Measurements from ENCODE around the gene MYF6. TPM values are rescaled to one million over a fixed set of nuclear protein-coding genes. Genes with fewer than 3 reads are reported as not detected.

Gene MYF6
- total and polyA plus RNA-seq, 2 of the 8 experiments (the other 6 are each of a cell fraction or from before 2014, with no cell fraction given) = 0.39 TPM; not detected in 1

GRCh38 chr12:80677994-80678393 is 29.4 kb upstream of the MYF6 start:
- H3K36me3 ChIP-seq (ENCODE audit: control insufficient read depth in 2 of 4, insufficient read depth in 4 of 4, low read length in 3 of 4) = no peaks in the 10 kb centered on the region
- no peaks in the 10 kb centered on the region for H3K9me3 ChIP-seq (ENCODE audit: insufficient read depth in 2 of 2, low read depth in 1 of 2, low read length in 1 of 2)
- H3K23ac ChIP-seq (ENCODE audit: insufficient read length) = no peak overlapping the region
- H3K4me3 ChIP-seq (ENCODE audit: extremely low read depth in 1 of 4, insufficient read depth in 2 of 4, low read depth in 3 of 4, low read length in 4 of 4) = no peak overlapping the region
- H3K23me2 ChIP-seq (ENCODE audit: low read depth, low read length) = no peaks in the 10 kb centered on the region
- 87% methylated on average over 1 of the region's 1 CpG; no CpG with 5 or more reads in 1 of the 2 experiments for WGBS, 2 experiments (ENCODE audit: extremely low coverage in 1 of 2, insufficient coverage in 1 of 2, insufficient read length in 1 of 2, insufficient replicate concordance in 2 of 2, low coverage in 1 of 2, low lambda C conversion rate in 2 of 2, missing lambda C conversion rate in 1 of 2)
- no peaks in the 10 kb centered on the region for H3K27me3 ChIP-seq (replicated peaks in 1 of 4; ENCODE audit: control insufficient read depth in 3 of 4, extremely low read depth in 1 of 4, insufficient read depth in 3 of 4, low read length in 3 of 4)
- H2BK12ac ChIP-seq (ENCODE audit: low read depth, low read length) = no peak overlapping the region
- no peaks in the 10 kb centered on the region for H4K20me1 ChIP-seq (replicated peaks in 1 of 2; ENCODE audit: control insufficient read depth in 1 of 2, insufficient read depth in 2 of 2, low read length in 2 of 2)
- H3K14ac ChIP-seq (ENCODE audit: insufficient read length) = no peak overlapping the region
- no peak overlapping the region for H3K27ac ChIP-seq (ENCODE audit: low read depth, low read length)
- no peaks in the 10 kb centered on the region for H3K79me2 ChIP-seq (ENCODE audit: control insufficient read depth in 1 of 2, insufficient read depth in 2 of 2, low read length in 2 of 2)
- H3K4ac ChIP-seq (replicated peaks; ENCODE audit: insufficient read length, low read depth, low read length) = no peak overlapping the region
- no peak overlapping the region for H2AK5ac ChIP-seq (ENCODE audit: low read depth, low read length)
- H2AFZ ChIP-seq (ENCODE audit: low read length) = no peak overlapping the region
- DNase-seq (ENCODE audit: low read depth in 1 of 2, low spot score in 2 of 2) (no peak), FAIRE-seq (no peak)
- no peak overlapping the region for H3K56ac ChIP-seq (replicated peaks; ENCODE audit: insufficient read length, low read depth, low read length)
- no peak overlapping the region for H3K9ac ChIP-seq (replicated peaks in 1 of 4; ENCODE audit: extremely low read depth in 1 of 4, low read depth in 3 of 4, low read length in 3 of 4)
- no peak overlapping the region for H3K18ac ChIP-seq (ENCODE audit: extremely low read depth, low read length)
- no peak overlapping the region for H4K8ac ChIP-seq (ENCODE audit: extremely low read depth, insufficient read depth, low read length)
- H4K5ac ChIP-seq (ENCODE audit: insufficient read length, low read depth, low read length) = no peak overlapping the region
- H2BK15ac ChIP-seq (ENCODE audit: low read length) = no peak overlapping the region
- ChIA-PET CTCF (ENCODE audit: partially characterized antibody) (no interaction called here), POLR2A (ENCODE audit: partially characterized antibody) (no interaction called here)
- no peak overlapping the region for H2BK20ac ChIP-seq (ENCODE audit: low read length)
- no peaks in the 10 kb centered on the region for H3K79me1 ChIP-seq (ENCODE audit: low read depth, low read length)
- no peak overlapping the region for H2BK120ac ChIP-seq (replicated peaks; ENCODE audit: low read depth, low read length)
- 0 out of 7 replicates have a peak, but pooled peaks cover 0 to 2% (median 0%) of the 10 kb centered on the region in 4 experiments for H3K4me1 ChIP-seq (replicated peaks in 1 of 4; ENCODE audit: control insufficient read depth in 3 of 4, insufficient read depth in 4 of 4, low read length in 3 of 4)
- no peak overlapping the region for H3K4me2 ChIP-seq (ENCODE audit: insufficient read depth in 1 of 2, low read depth in 2 of 2, low read length in 2 of 2)
- H4K91ac ChIP-seq (replicated peaks; ENCODE audit: insufficient read length, low read length) = no peak overlapping the region
- no peak overlapping the region for H2BK5ac ChIP-seq (ENCODE audit: low read depth, low read length)
- TF ChIP-seq RBBP5 (IDR thresholded peaks at IDR 0.05; ENCODE audit: borderline replicate concordance, low read depth, low read length) = no peak
- TF ChIP-seq TCF12 (IDR thresholded peaks at IDR 0.05; ENCODE audit: low read depth, low read length) = no peak
- TF ChIP-seq TEAD4 (IDR thresholded peaks at IDR 0.05; ENCODE audit: low read depth, low read length) = no peak
- TF ChIP-seq SP2 (IDR thresholded peaks at IDR 0.05; ENCODE audit: low read length) = no peak
- no peak for TF ChIP-seq CTBP2 (IDR thresholded peaks at IDR 0.05; ENCODE audit: borderline replicate concordance, insufficient read depth, insufficient read length, low read length)
- TF ChIP-seq TAF7 (optimal IDR thresholded peaks at IDR 0.05; ENCODE audit: borderline replicate concordance, low read depth, low read length) = no peak
- no peak for TF ChIP-seq KDM4A (IDR thresholded peaks at IDR 0.05; ENCODE audit: low read depth, low read length, severe bottlenecking)
- TF ChIP-seq TAF1 (IDR thresholded peaks at IDR 0.05; ENCODE audit: low read depth, low read length) = no peak
- TF ChIP-seq CHD1 (IDR thresholded peaks at IDR 0.05; ENCODE audit: low read depth, low read length) = no peak

Measured in H1 (cell line).